HFFc6 (cell line): ENCODE measurements around the gene LELP1. TPM values are rescaled to one million over a fixed set of nuclear protein-coding genes. Genes with fewer than 3 reads are reported as not detected.

ENCODE experiments used
- DNase-seq: peaks from one replicate; pipeline ENCODE4 v3.0.0-alpha.2; 2018
- H3K27ac Mint-ChIP-seq: 2 replicates; pipeline ENCODE4 v1.8.0; 2020; ENCODE audit warnings: mild to moderate bottlenecking, mixed read lengths
- H3K27me3 Mint-ChIP-seq: 2 replicates; pipeline ENCODE4 v1.8.0; 2021; ENCODE audit warnings: mild to moderate bottlenecking, moderate library complexity, mixed read lengths; ENCODE audit not compliant: insufficient read depth
- H3K36me3 Mint-ChIP-seq: 2 replicates; pipeline ENCODE4 v1.8.0; 2021; ENCODE audit warnings: low read depth, mixed read lengths
- H3K4me1 Mint-ChIP-seq: 2 replicates; pipeline ENCODE4 v1.8.0; 2020; ENCODE audit warnings: low read depth, mixed read lengths
- H3K4me3 Mint-ChIP-seq: 2 replicates; pipeline ENCODE4 v1.8.0; 2020; ENCODE audit warnings: mild to moderate bottlenecking, moderate library complexity, mixed read lengths
- H3K9me3 Mint-ChIP-seq: 2 replicates; pipeline ENCODE4 v1.8.0; 2020; ENCODE audit warnings: mild to moderate bottlenecking, mixed read lengths
- long read RNA-seq: library from polyadenylated mRNA; unstranded; transcript quantifications from one replicate; pipeline ENCODE4 v2.0.0, GENCODE V29; 2019
- total RNA-seq, 6 experiments: library from RNA; stranded (reverse); fragmentation: NEBNext Ultra II Directional; extraction: Animal tissue kit (Norgen Biotek cat#: 25700); gene quantifications; 2 replicates in 1 of 6; 3 replicates in 5 of 6; pipeline ENCODE4 v1.2.3, GENCODE V29; 2021
- TF ChIP-seq, protein P1 (sequence below): fragments of 200-600 bp; sonication (generic); IDR thresholded peaks from 2 replicates; pipeline ENCODE4 v1.5.0; 2021; ENCODE audit warnings: antibody characterized with exemption, mild to moderate bottlenecking

Gene LELP1
- total RNA-seq, result not detected
- long read RNA-seq, result 0 reads

GRCh38 chr1:153203130-153203529 is at the start of gene LELP1:
LELP1 (plus strand) TSS chr1:153203430; CDS start chr1:153204708, 1,278 bp downstream.
- H3K27ac Mint-ChIP-seq, result no peak within 1 kb of the TSS
- H3K36me3 Mint-ChIP-seq, result no peaks in the 10 kb centered on the region
- no peak within 1 kb of the TSS for H3K4me3 Mint-ChIP-seq
- peaks cover 11% of the 10 kb centered on the region for H3K27me3 Mint-ChIP-seq
- H3K9me3 Mint-ChIP-seq, result no peaks in the 10 kb centered on the region
- no peaks in the 10 kb centered on the region for H3K4me1 Mint-ChIP-seq
- TF ChIP-seq, protein P1, sequence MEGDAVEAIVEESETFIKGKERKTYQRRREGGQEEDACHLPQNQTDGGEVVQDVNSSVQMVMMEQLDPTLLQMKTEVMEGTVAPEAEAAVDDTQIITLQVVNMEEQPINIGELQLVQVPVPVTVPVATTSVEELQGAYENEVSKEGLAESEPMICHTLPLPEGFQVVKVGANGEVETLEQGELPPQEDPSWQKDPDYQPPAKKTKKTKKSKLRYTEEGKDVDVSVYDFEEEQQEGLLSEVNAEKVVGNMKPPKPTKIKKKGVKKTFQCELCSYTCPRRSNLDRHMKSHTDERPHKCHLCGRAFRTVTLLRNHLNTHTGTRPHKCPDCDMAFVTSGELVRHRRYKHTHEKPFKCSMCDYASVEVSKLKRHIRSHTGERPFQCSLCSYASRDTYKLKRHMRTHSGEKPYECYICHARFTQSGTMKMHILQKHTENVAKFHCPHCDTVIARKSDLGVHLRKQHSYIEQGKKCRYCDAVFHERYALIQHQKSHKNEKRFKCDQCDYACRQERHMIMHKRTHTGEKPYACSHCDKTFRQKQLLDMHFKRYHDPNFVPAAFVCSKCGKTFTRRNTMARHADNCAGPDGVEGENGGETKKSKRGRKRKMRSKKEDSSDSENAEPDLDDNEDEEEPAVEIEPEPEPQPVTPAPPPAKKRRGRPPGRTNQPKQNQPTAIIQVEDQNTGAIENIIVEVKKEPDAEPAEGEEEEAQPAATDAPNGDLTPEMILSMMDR, result no peak
- no peak for DNase-seq

GRCh38 chr1:153155541-153155940 is 47.7 kb upstream of the LELP1 start:
- H3K4me3 Mint-ChIP-seq, result no peak overlapping the region
- TF ChIP-seq, protein P1, result no peak
- no peak overlapping the region for H3K27ac Mint-ChIP-seq
- H3K36me3 Mint-ChIP-seq, result no peaks in the 10 kb centered on the region
- H3K9me3 Mint-ChIP-seq, result 0 out of 2 replicates have a peak, but pooled peaks cover 5% of the 10 kb centered on the region
- no peaks in the 10 kb centered on the region for H3K4me1 Mint-ChIP-seq
- DNase-seq, result no peak
- H3K27me3 Mint-ChIP-seq, result no peaks in the 10 kb centered on the region

DNA sequence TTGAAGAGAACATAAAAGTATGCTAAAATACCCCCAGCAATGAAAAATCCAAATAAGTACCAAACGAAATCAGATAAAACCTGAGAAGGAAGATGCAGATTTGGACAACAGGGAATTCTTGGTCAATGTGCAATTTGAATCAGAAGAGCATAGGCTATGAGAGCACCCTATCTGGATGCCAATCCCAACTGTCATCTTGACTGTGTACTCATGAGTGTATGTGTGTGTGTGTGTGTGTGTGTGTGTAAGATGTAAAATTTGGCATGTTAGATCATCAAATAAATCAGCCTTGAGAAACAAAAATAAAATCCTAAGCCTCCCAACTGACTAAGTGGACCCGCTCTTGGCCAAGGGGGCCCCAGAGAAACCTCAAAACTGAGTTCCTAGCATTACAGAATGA is 34.5 kb upstream of the LELP1 start:
- Mint-ChIP-seq H3K27me3 (no peaks in the 10 kb centered on the region; the same call in 1 of the 2 replicates), H3K36me3 (no peaks in the 10 kb centered on the region), H3K4me1 (no peaks in the 10 kb centered on the region), H3K27ac (no peak overlapping the region), H3K9me3 (peaks cover 4% of the 10 kb centered on the region; the same call in 1 of the 2 replicates), H3K4me3 (no peak overlapping the region)
- DNase-seq, result no peak
- TF ChIP-seq, protein P1, result no peak

- TF ChIP-seq, protein P1, result no peak
- Mint-ChIP-seq H3K4me1 (no peaks in the 10 kb centered on the region), H3K27me3 (no peaks in the 10 kb centered on the region; the same call in 1 of the 2 replicates), H3K4me3 (no peak overlapping the region), H3K27ac (no peak overlapping the region), H3K9me3 (no peaks in the 10 kb centered on the region; the same call in 1 of the 2 replicates), H3K36me3 (no peaks in the 10 kb centered on the region)
- no peak for DNase-seq
These were observed 28.6 kb upstream of the LELP1 start for GRCh38 chr1:153174624-153175023.

DNA sequence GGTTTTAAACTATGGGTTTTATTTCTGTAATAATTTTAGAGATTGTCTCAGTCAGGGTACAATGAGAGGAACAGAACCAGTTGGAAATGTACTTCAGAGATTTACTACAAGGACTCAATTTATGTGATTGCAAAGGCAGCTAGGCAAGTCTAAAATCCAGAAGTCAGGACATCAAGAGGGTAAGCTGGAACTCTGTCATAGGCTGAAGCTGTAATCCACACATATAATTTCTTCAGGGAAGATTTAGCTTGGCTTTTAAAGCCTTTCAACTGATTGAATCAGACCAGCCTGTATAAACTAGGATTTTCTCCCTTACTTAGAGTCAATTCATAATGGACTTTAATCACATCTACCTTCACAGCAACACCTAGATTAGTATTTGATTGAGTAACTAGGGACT is 24.3 kb upstream of the LELP1 start:
- Mint-ChIP-seq H3K27ac (no peak overlapping the region), H3K4me3 (no peak overlapping the region), H3K4me1 (no peaks in the 10 kb centered on the region), H3K9me3 (no peaks in the 10 kb centered on the region; the same call in 1 of the 2 replicates), H3K27me3 (no peaks in the 10 kb centered on the region; the same call in 1 of the 2 replicates), H3K36me3 (no peaks in the 10 kb centered on the region)
- TF ChIP-seq, protein P1, result no peak
- DNase-seq, result no peak
